ENCODE results near the gene AFAP1L2. TPM values are rescaled to one million over a fixed set of nuclear protein-coding genes. Genes with fewer than 3 reads are reported as not detected.
A peak's percentile ranks its signal among the peaks of the same experiment; 100 is the strongest.

Gene AFAP1L2
- total RNA-seq (2013) = 0.10 TPM
- polyA plus RNA-seq = under 1 TPM in 2 of 3 donors, not detected in 1; 0.01 to 0.43 TPM
- not detected in 2 replicates for polyA minus RNA-seq
- total RNA-seq = 0 to 1.3 (median 0.12) reads per million in 11 experiments

- no peaks in the 10 kb centered on the region for H3K36me3 Mint-ChIP-seq
- H2AFZ ChIP-seq (ENCODE audit: insufficient read depth, low read depth, low read length, poor library complexity, severe bottlenecking) = no peak within 1 kb of the TSS
- WGBS (ENCODE audit: insufficient coverage) = 1% methylated on average over 82 of the region's 88 CpGs
- no peaks in the 10 kb centered on the region for H3K9me3 ChIP-seq (replicated peaks in 1 of 2; ENCODE audit: control insufficient read depth in 1 of 2, insufficient read depth in 1 of 2, low read length in 2 of 2)
- no peaks in the 10 kb centered on the region for H3K79me2 ChIP-seq (ENCODE audit: insufficient read depth, low read length)
- H3K9me3 Mint-ChIP-seq = peaks cover 0 to 8% (median 2%) of the 10 kb centered on the region in 7 donors
- TF ChIP-seq CTCF (IDR thresholded peaks at IDR 0.05) = no peak
- no peaks in the 10 kb centered on the region for H3K36me3 ChIP-seq (replicated peaks in 1 of 2; ENCODE audit: control insufficient read depth in 1 of 2, insufficient read depth in 2 of 2, low read length in 2 of 2)
- peaks cover 36 to 53% of the 10 kb centered on the region in 2 donors for H3K27me3 ChIP-seq (ENCODE audit: control insufficient read depth in 2 of 2, insufficient read depth in 2 of 2, low read length in 2 of 2)
- no peak within 1 kb of the TSS for H3K4me3 ChIP-seq (replicated peaks in 1 of 3; ENCODE audit: low read depth in 2 of 3, low read length in 3 of 3)
- intact Hi-C loops (cut with micrococcal nuclease) = no loop called here
- no peak within 1 kb of the TSS for H3K27ac Mint-ChIP-seq
- no peaks in the 10 kb centered on the region for H3K4me1 ChIP-seq (ENCODE audit: control insufficient read depth in 1 of 2, insufficient read depth in 2 of 2, low read length in 2 of 2)
- peak within 1 kb of the TSS; percentile 45 to 87 for H3K4me3 Mint-ChIP-seq
- no peak for DNase-seq
- H3K4me2 ChIP-seq (replicated peaks; ENCODE audit: extremely low read depth, low read length, poor library complexity, severe bottlenecking) = no peak within 1 kb of the TSS
- H3K27me3 Mint-ChIP-seq (ENCODE audit: low read depth in 3 of 3) = peaks cover 53 to 69% (median 58%) of the 10 kb centered on the region in 3 donors
- no peak within 1 kb of the TSS for H3K9ac ChIP-seq (ENCODE audit: insufficient read depth, low read length, poor library complexity, severe bottlenecking)
- peaks cover 7% of the 10 kb centered on the region for H3K4me1 Mint-ChIP-seq
- H4K20me1 ChIP-seq (ENCODE audit: insufficient read depth, low read length) = no peaks in the 10 kb centered on the region
- H3K27ac ChIP-seq (ENCODE audit: low read depth in 1 of 2, low read length in 2 of 2) = no peak within 1 kb of the TSS
Observed at GRCh38 chr10:114404171-114405010, at the start of gene AFAP1L2. Gene AFAP1L2, minus strand, starts transcription at chr10:114404502. Its CDS starts 47 bp downstream, at chr10:114404455.

- H3K36me3 ChIP-seq (replicated peaks in 1 of 2; ENCODE audit: control insufficient read depth in 1 of 2, insufficient read depth in 2 of 2, low read length in 2 of 2) = no peaks in the 10 kb centered on the region
- H3K4me3 Mint-ChIP-seq = no peak overlapping the region
- peaks cover 0 to 4% (median 1%) of the 10 kb centered on the region in 3 donors for H3K27me3 Mint-ChIP-seq (ENCODE audit: low read depth in 3 of 3)
Observed at GRCh38 chr10:114453576-114453975, 49.3 kb upstream of the AFAP1L2 start.

More at GRCh38 chr10:114453576-114453975, 49.3 kb upstream of the AFAP1L2 start:
- WGBS (ENCODE audit: insufficient coverage) = 93% methylated on average over 6 of the region's 9 CpGs
- Histone ChIP-seq H4K20me1 (ENCODE audit: insufficient read depth, low read length) (no peaks in the 10 kb centered on the region), H3K27ac (ENCODE audit: low read depth in 1 of 2, low read length in 2 of 2) (no peak overlapping the region), H3K79me2 (ENCODE audit: insufficient read depth, low read length) (no peaks in the 10 kb centered on the region), H3K9ac (ENCODE audit: insufficient read depth, low read length, poor library complexity, severe bottlenecking) (no peak overlapping the region), H3K4me2 (replicated peaks; ENCODE audit: extremely low read depth, low read length, poor library complexity, severe bottlenecking) (no peak overlapping the region), H3K27me3 (ENCODE audit: control insufficient read depth in 2 of 2, insufficient read depth in 2 of 2, low read length in 2 of 2) (no peaks in the 10 kb centered on the region), H3K9me3 (replicated peaks in 1 of 2; ENCODE audit: control insufficient read depth in 1 of 2, insufficient read depth in 1 of 2, low read length in 2 of 2) (no peaks in the 10 kb centered on the region), H3K4me3 (replicated peaks in 1 of 3; ENCODE audit: low read depth in 2 of 3, low read length in 3 of 3) (no peak overlapping the region), H3K4me1 (ENCODE audit: control insufficient read depth in 1 of 2, insufficient read depth in 2 of 2, low read length in 2 of 2) (no peaks in the 10 kb centered on the region), H2AFZ (ENCODE audit: insufficient read depth, low read depth, low read length, poor library complexity, severe bottlenecking) (no peak overlapping the region)
- no peak for TF ChIP-seq CTCF (IDR thresholded peaks at IDR 0.05)
- H3K36me3 Mint-ChIP-seq = no peaks in the 10 kb centered on the region
- no peak for DNase-seq
- intact Hi-C loops (cut with micrococcal nuclease) = no loop called here
- H3K9me3 Mint-ChIP-seq = peaks cover 0 to 2% (median 0%) of the 10 kb centered on the region in 7 donors
- H3K4me1 Mint-ChIP-seq = no peaks in the 10 kb centered on the region
- H3K27ac Mint-ChIP-seq = no peak overlapping the region
